Measurements from ENCODE around the gene LCP1.

The LCP1 gene

DNA sequence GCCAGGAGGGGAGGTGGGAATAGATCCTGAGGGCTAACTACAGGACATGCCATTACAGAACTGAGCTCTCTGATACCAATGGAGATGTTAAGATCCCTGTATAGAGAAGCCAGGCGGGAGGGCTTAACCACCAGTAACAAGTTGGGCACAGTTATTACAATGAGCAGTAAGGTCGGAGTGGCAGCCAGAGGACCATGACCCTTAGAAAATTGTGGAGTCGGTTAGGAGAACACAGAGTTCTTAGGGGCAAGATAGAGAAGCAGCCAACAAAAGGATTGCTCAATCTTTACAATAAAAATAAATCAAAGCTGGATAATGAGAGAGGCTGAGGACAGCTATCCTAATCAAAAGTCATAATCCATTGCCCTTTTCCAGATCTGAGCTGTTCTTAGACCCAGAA is 87.5 kb downstream of the LCP1 start:
- DNase-seq, result no peak

DNA sequence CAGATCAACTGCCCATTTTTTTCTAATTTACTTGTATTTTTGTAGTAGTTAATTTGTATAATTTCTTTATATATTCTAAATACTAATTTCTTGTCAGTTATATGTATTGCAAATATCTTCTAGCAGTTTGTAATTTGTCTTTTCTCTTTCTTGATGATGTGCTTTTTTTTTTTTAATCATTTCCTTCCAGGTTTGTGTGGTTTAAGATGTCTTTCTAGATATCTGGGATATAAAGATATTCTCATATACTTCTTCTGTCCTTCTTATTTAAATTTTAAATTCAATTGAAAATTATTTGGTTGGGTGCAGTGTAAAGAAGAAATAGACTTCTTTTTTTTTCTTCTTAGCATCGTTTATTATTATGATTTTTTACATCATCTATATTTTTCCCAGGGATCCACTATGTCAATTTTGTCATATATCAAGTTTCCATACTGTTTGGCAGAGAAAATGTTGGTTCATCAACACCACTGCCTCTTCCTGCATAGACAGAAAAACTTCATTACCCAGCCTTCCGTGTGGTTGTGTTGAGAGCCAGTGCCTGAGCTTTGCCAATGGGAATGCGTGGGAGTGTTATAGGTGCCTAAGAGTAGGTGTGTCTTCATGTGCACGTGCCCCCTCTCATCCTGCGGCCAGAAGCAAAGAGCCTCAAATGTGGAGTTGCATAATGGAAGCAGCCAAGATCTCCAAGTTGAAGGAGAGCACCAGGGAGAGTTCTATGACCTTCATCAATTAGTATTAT is 93.0 kb downstream of the LCP1 start:
- no peak for DNase-seq

DNA sequence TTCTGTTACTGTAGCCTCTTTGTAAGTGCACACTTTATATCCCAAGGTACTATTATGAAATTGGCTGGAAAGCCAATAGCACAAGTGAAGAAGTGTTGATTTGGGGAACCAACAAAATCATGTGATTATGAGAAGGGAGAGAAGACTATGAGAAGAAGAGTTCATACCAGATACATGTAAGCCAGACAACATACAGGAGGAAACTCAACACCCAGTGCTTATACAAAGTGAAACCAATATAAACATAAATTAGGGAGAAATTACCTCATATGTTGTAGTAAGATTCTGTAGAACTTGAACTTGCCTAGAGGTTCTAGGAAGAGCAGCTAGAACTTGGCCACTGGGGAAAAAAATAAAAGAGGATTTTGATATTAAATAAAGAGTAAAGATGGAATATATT is 94.5 kb downstream of the LCP1 start:
- no peak for DNase-seq

DNA sequence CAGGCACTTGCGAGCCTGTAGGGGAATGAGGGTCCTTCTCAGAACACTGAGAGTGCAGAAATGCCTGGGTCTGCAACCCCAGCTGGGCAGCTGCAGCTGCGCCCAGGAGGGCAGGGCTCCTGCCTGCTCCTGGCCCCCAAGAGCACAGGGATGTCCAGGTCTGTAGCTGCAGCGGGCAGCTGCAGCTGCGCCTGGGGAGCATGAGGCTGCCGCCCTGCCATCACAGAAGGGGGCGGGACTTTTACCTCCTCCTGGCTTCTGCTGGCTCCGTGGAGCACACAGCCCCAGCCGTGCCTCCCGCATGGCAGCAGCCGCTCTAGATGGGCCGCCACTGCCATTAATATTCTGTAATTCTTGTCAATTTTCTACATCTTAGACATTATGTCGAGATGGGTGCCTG is 95.0 kb downstream of the LCP1 start:
- DNase-seq, result no peak

DNA sequence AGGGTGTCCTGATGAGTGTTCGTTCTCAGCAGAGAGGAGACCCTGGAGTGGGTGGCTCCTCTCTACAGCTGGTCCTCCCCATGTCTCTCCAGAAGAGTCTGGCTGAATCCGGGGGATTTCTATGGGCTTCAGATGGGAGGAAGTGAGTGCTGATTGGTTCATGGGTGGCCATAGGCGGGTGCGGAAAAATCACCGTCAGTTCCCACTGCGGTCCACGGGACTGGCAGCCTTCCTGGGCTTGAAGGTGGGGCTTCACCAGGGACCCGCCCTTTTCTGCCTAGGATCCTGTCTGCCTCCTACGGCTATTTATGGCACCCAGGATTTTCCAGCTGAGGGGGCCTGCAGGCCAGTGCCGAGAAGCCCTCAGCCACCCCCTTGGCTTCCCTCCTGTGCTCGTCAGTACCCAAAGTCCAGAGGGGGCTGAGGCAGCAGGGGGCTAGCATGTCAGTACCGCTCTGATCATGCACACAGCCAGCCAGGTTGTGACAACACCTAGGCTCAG is 95.5 kb downstream of the LCP1 start:
- no peak for DNase-seq

DNA sequence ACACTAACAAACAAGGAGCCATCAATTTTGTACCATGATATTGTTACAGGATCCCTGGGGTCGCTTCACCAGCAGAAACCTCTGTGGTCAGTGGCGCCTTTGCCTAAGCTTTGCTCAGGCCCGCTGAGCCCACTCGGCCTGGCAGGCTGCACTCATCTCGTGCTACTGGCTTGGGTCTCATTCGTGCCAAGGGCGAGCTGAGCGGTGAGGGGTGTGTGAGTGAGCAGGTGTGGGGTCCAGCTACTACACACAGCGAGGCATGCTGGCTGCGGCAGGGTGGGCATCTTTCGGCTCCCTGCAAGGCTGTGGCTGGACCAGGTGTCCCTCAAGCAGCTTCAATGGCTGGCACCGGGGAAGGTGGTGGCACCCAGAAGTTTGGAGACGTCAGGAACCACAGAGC is 96.2 kb downstream of the LCP1 start:
- DNase-seq, result no peak

DNA sequence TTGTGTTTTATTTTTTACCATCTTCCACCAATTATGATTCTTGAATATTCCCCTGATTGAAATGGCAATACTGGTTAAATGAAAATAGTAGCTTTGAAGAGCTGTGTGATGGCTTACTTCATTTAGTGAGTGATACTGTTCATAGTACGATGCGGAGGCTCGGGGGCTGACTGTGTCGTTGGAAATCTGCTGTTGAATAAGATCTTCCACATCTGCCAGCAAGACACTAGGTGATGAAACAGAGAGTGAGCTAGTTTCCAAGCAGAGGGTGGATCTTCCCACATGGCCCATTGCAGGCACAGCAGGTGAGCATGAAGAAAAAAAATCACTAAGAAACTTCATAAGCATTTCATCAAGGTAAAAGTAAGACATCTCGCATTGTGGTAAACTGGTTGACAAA is 99.7 kb downstream of the LCP1 start:
- DNase-seq, result no peak

DNA sequence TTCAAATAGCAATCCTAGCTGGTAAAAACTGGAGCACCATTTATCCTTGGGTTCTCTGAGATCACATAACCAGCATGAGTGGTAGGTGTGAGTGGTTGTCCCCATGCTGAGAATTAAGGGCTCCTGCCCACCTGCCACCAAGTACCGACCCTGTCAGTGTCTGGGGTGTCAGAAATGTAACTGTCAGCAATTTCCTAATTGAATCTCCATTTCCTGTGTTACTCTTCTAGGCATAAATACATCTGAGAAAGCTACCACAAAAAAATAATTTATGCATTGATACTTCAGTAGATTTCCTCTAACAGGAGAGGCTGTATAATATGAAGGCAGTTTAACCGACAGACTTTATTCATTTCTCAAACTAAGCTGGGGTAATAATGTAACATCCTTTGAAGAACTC is 102.2 kb downstream of the LCP1 start:
- no peak for DNase-seq

DNA sequence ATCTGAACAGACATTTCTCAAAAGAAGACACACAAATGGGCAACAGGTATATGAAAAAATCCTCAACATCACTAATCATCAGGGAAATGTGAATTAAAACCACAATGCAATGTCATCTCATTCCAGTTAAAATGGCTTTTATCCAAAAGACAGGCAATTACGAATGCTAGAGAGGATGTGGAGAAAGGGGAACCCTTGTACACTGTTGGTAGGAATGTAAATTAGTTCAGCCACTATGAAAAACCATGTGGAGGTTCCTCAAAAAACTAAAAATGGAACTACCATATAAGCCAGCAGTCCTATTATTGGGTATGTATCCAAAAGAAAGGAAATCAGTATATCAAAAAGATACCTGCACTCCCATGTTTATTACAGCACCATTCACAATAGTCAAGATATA is 104.7 kb downstream of the LCP1 start:
- DNase-seq, result no peak

DNA sequence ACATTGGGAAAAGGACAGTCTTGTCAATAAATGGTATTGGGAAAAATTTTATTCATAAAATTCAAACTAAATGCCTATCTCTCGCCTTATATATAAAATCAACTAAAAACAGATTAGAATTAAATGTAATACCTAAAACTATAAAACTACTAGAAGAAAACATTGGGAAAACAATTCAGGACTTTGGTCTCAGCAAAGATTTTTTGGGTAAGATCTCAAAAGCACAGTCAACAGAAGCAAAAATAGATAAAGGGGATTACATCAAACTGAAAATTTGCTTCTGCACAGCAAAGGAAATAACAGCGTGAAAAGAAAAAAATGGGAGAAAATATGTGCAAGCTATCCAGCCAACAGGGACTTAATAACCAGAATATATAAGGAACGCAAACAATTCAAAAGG is 105.2 kb downstream of the LCP1 start:
- DNase-seq, result no peak

All from activated naive CD4-positive, alpha-beta T cell (primary cell).